ENCODE data around the gene MRPL14.

- no peak for TF ChIP-seq FOXK2 (IDR thresholded peaks at IDR 0.05)
- no peak for TF ChIP-seq CTCF (IDR thresholded peaks at IDR 0.05 in 2 of 3, conservative IDR thresholded peaks at IDR 0.05 in 1 of 3; ENCODE audit: control insufficient read depth in 2 of 3, extremely low read depth in 1 of 3, insufficient read depth in 1 of 3, low read depth in 3 of 3, low read length in 3 of 3)
- no peak for TF ChIP-seq REST (IDR thresholded peaks at IDR 0.05; ENCODE audit: low read depth, low read length)
- TF ChIP-seq MXI1 (IDR thresholded peaks at IDR 0.05; ENCODE audit: low read depth, low read length): no peak
- TF ChIP-seq CEBPB (IDR thresholded peaks at IDR 0.05; ENCODE audit: borderline replicate concordance in 1 of 2, low read depth in 2 of 2, low read length in 2 of 2): no peak
- TF ChIP-seq FOXM1 (IDR thresholded peaks at IDR 0.05; ENCODE audit: low read depth, low read length): no peak
- no peak for TF ChIP-seq EP300 (IDR thresholded peaks at IDR 0.05; ENCODE audit: borderline replicate concordance in 1 of 2, control insufficient read depth in 1 of 2, low read depth in 2 of 2, low read length in 2 of 2)
These were observed 21.1 kb downstream of the MRPL14 start for GRCh38 chr6:44105993-44106740.

All from GM12878 (cell line).